OCI-LY3 (cell line): ENCODE data around the gene CERT1.
"Not testable (repeated sequence)": the region's sequence is repeated elsewhere in the genome, so short reads cannot be mapped to it uniquely, and the experiment has no call there.

ENCODE experiments used
- H2AFZ ChIP-seq: fragments of 200-600, 300-600 bp; shearing (Covaris generic); 2 replicates; pipeline ENCODE4 v1.6.0; 2014; ENCODE audit warnings: antibody characterized with exemption, low read depth, low read length
- H3K27ac ChIP-seq: fragments of 200-600, 300-600 bp; sonication (generic); 2 replicates; pipeline ENCODE4 v1.5.1; 2014; ENCODE audit warnings: mild to moderate bottlenecking, low read length, moderate library complexity, mixed read lengths
- H3K27me3 ChIP-seq: fragments of 200-600, 300-600 bp; sonication (generic); 2 replicates; pipeline ENCODE4 v1.6.1; 2014; ENCODE audit warnings: low read depth, low read length, mixed read lengths
- H3K36me3 ChIP-seq: fragments of 200-600, 300-600 bp; sonication (generic); replicated peaks from 2 replicates; pipeline ENCODE3; 2014; ENCODE audit warnings: low read depth, low read length, mixed read lengths
- H3K4me1 ChIP-seq: fragments of 300-600, 200-600 bp; sonication (generic); 2 replicates; pipeline ENCODE4 v1.6.1; 2014; ENCODE audit warnings: low read length, mixed read lengths
- H3K4me2 ChIP-seq: fragments of 200-600, 300-600 bp; sonication (generic); 2 replicates; pipeline ENCODE4 v1.6.1; 2014; ENCODE audit warnings: low read length, mixed read lengths
- H3K4me3 ChIP-seq: fragments of 300-600, 200-600 bp; sonication (generic); 2 replicates; pipeline ENCODE4 v1.5.1; 2014; ENCODE audit warnings: antibody characterized with exemption, mild to moderate bottlenecking, low read length, moderate library complexity
- H3K79me2 ChIP-seq: fragments of 300-600, 200-600 bp; shearing (Covaris generic); 2 replicates; pipeline ENCODE4 v1.6.1; 2014; ENCODE audit warnings: mild to moderate bottlenecking, low read length, mixed read lengths
- H3K9ac ChIP-seq: fragments of 300-600, 200-600 bp; shearing (Covaris generic); 2 replicates; pipeline ENCODE4 v1.6.0; 2014; ENCODE audit warnings: mild to moderate bottlenecking, low read length, moderate library complexity
- H3K9me3 ChIP-seq: fragments of 200-600, 300-600 bp; shearing (Covaris generic); 2 replicates; pipeline ENCODE4 v1.6.1; 2014; ENCODE audit warnings: low read length, mixed read lengths; ENCODE audit not compliant: insufficient read depth
- H4K20me1 ChIP-seq: fragments of 200-600, 300-600 bp; sonication (generic); 2 replicates; pipeline ENCODE4 v1.6.1; 2016; ENCODE audit warnings: low read length, mixed read lengths; ENCODE audit not compliant: insufficient read depth
- EZH2phosphoT487 ChIP-seq: fragments of 200-600 bp; shearing (Covaris generic); IDR thresholded peaks from 2 replicates; pipeline ENCODE4 v1.6.1; 2018; ENCODE audit warnings: antibody characterized with exemption, mixed run types, low read depth
- TF ChIP-seq, protein P1 (sequence below): fragments of 200-600, 300-600 bp; sonication (generic); IDR thresholded peaks from 2 replicates; pipeline ENCODE4 v1.5.1; 2014; ENCODE audit warnings: antibody characterized with exemption, low read length, low read depth

CERT1 gene

DNA sequence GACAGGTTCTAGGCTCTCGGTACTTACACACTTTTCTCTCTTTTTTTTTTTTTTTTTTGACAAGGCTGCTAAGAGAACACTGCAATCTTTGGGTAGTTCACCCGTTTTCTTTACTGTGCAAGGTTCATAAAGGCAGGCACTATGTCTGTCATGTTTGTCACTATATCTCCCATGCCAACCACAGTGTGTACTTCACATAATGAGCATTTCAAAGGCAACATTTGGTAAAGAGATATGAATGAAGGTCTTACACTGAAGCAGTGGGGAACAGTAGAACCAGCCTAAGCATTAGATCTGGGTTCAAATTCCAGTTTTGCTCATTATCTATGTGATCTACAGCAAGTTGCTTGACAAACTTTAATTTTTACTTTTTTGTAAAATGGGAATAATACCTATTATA, 175.9 kb downstream of the CERT1 start:
- H3K27me3 ChIP-seq, result no peaks in the 10 kb centered on the region
- TF ChIP-seq EZH2phosphoT487, result no peak
- TF ChIP-seq, protein P1, sequence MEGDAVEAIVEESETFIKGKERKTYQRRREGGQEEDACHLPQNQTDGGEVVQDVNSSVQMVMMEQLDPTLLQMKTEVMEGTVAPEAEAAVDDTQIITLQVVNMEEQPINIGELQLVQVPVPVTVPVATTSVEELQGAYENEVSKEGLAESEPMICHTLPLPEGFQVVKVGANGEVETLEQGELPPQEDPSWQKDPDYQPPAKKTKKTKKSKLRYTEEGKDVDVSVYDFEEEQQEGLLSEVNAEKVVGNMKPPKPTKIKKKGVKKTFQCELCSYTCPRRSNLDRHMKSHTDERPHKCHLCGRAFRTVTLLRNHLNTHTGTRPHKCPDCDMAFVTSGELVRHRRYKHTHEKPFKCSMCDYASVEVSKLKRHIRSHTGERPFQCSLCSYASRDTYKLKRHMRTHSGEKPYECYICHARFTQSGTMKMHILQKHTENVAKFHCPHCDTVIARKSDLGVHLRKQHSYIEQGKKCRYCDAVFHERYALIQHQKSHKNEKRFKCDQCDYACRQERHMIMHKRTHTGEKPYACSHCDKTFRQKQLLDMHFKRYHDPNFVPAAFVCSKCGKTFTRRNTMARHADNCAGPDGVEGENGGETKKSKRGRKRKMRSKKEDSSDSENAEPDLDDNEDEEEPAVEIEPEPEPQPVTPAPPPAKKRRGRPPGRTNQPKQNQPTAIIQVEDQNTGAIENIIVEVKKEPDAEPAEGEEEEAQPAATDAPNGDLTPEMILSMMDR, result no peak
- H3K9ac ChIP-seq, result no peak overlapping the region
- H3K4me2 ChIP-seq, result 0 out of 2 replicates have a peak overlapping the region, but pooled peaks have one; percentile 96
- H3K36me3 ChIP-seq, result peaks cover 17% of the 10 kb centered on the region
- no peak overlapping the region for H2AFZ ChIP-seq
- H3K79me2 ChIP-seq, result peaks cover 39% of the 10 kb centered on the region
- H3K9me3 ChIP-seq, result no peaks in the 10 kb centered on the region
- no peak overlapping the region for H3K27ac ChIP-seq
- H3K4me1 ChIP-seq, result peaks cover 24% of the 10 kb centered on the region
- no peak overlapping the region for H3K4me3 ChIP-seq
- H4K20me1 ChIP-seq, result peaks cover 25% of the 10 kb centered on the region

DNA sequence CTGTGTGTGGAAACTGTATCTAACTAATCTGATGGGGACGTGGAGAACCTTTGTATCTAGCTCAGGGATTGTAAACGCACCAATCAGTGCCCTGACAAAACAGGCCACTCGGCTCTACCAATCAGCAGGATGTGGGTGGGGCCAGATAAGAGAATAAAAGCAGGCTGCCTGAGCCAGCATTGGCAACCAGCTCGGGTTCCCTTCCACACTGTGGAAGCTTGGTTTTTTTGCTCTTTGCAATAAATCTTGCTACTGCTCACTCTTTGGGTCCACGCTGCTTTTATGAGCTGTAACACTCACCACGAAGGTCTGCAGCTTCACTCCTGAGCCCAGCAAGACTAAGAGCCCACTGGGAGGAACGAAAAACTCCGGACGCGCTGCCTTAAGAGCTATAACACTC, 177.0 kb downstream of the CERT1 start:
- H3K9ac ChIP-seq, H3K9me3 ChIP-seq, H3K36me3 ChIP-seq, H2AFZ ChIP-seq, H3K27me3 ChIP-seq, H3K4me2 ChIP-seq, H3K27ac ChIP-seq, H3K4me3 ChIP-seq: not testable (repeated sequence)
- Histone ChIP-seq H4K20me1 (peaks cover 14% of the 10 kb centered on the region), H3K4me1 (peaks cover 13% of the 10 kb centered on the region), H3K79me2 (peaks cover 28% of the 10 kb centered on the region)

DNA sequence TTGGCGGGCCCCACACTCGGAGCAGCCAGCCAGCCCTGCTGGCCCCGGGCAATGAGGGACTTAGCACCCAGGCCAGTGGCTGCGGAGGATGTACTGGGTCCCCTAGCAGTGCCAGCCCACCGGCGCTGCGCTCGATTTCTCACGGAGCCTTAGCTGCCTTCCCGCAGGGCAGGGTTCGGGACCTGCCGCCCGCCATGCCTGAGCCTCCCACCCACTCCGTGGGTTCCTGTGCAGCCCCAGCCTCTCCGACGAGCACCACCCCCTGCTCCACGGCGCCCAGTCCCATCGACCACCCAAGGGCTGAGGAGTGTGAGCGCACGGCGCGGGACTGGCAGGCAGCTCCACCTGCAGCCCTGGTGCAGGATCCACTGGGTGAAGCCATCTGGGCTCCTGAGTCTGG, 177.7 kb downstream of the CERT1 start:
- H3K27ac ChIP-seq, H3K4me2 ChIP-seq, H3K4me3 ChIP-seq, H3K9ac ChIP-seq, H3K36me3 ChIP-seq, H2AFZ ChIP-seq, H4K20me1 ChIP-seq, H3K4me1 ChIP-seq, H3K27me3 ChIP-seq, H3K9me3 ChIP-seq: not testable (repeated sequence)
- H3K79me2 ChIP-seq, result peaks cover 22% of the 10 kb centered on the region

DNA sequence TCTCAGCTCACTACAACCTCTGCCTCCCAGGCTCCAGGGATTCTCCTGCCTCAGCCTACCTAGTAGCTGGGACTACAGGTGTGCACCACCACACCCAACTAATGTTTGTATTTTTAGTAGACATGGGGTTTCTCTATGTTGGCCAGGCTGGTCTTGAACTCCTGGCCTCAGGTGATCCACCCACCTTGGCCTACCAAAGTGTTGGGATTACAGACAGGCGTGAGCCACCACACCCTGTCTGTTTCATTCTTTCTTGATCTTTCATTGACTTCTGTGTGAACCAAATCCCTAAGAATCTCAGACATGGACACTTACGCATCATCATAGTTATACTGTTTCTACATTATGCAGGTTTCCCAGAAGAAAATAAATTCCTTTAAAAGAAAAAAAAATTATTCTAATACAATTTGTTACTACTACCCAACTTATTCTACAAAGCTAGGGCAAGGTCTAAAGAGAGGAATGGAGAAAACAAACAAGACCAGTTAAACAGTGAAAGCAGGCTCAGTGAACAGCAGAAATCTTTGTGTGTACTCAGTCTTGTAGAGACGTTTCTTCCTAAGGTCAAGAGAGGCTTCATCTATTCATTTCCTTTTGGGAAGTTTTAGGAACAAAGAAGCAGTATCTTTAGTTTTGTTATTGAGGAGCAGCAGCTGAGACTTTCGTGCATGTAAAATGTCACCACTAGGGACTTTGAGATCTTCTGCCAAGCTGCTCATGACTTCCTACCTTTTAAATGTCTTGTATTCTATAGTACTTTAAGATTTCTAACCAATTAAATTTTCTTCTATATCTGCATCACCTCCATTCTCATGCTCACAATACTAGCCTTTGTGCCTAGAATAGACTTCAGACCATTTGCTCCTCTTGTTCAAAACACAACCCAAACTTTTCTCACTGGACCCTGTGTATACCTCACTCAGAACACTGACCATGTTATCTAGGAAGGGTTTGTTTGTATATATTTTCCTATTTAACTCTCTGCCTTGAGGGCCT, 180.0 kb downstream of the CERT1 start:
- H3K36me3 ChIP-seq, result no peaks in the 10 kb centered on the region
- 0 out of 2 replicates have a peak, but pooled peaks cover 4% of the 10 kb centered on the region for H3K79me2 ChIP-seq
- H4K20me1 ChIP-seq, result no peaks in the 10 kb centered on the region
- peaks cover 9% of the 10 kb centered on the region for H3K4me1 ChIP-seq
- H3K4me3 ChIP-seq, result no peak overlapping the region
- H3K27me3 ChIP-seq, result no peaks in the 10 kb centered on the region
- H3K27ac ChIP-seq, result no peak overlapping the region
- H3K4me2 ChIP-seq, result no peak overlapping the region
- no peaks in the 10 kb centered on the region for H3K9me3 ChIP-seq
- no peak for TF ChIP-seq EZH2phosphoT487
- TF ChIP-seq, protein P1, result peak; percentile 19; the same call in 1 of the 2 replicates
- H3K9ac ChIP-seq, result no peak overlapping the region
- H2AFZ ChIP-seq, result no peak overlapping the region

DNA sequence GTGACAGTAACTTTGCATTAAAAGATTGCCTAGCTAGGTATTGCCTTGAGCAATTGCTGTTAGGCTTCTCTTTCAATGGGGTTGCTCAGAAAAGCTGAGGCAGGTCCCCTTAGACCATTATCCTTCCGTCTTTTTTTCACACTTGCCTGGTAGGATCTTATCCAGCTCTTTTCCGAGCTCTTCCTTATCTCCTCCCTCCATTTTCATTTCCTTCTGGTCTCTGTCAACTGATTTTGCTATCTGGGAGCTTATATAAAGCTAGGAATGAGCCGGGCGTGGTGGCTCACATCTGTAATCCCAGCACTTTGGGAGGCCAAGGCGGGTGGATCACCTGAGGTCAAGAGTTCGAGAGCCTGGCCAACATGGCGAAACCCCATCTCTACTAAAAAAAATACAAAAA, 181.0 kb downstream of the CERT1 start:
- no peaks in the 10 kb centered on the region for H3K36me3 ChIP-seq
- no peak overlapping the region for H3K9ac ChIP-seq
- no peak overlapping the region for H3K4me3 ChIP-seq
- H4K20me1 ChIP-seq, result no peaks in the 10 kb centered on the region
- H3K4me2 ChIP-seq, result no peak overlapping the region
- no peaks in the 10 kb centered on the region for H3K27me3 ChIP-seq
- H2AFZ ChIP-seq, result no peak overlapping the region
- no peak overlapping the region for H3K27ac ChIP-seq
- H3K79me2 ChIP-seq, result no peaks in the 10 kb centered on the region
- H3K9me3 ChIP-seq, result no peaks in the 10 kb centered on the region
- TF ChIP-seq, protein P1, result no peak
- no peak for TF ChIP-seq EZH2phosphoT487
- peaks cover 3% of the 10 kb centered on the region for H3K4me1 ChIP-seq
